Endothelial cell of umbilical vein (primary cell): Measurements from ENCODE around the gene NTRK2. TPM values are rescaled to one million over a fixed set of nuclear protein-coding genes. Genes with fewer than 3 reads are reported as not detected.

ENCODE experiments used
- BruUV-seq: library from RNA; stranded (reverse); fragments of 400-500 nt; replicated peaks from 2 replicates; lab custom pipeline; 2021; lab: Mats Ljungman, UMichigan
- CTCF ChIA-PET: fragments of 300-600, 350-600 bp; sonication (Branson Sonifier 250); formaldehyde crosslinking; loops from one replicate; lab custom pipeline; 2021; ENCODE audit warnings: antibody characterized with exemption, inconsistent platforms; lab: Charles Lee
- POLR2A ChIA-PET: fragments of 300-600, 350-600 bp; sonication (Branson Sonifier 250); formaldehyde crosslinking; loops from one replicate; lab custom pipeline; 2021; ENCODE audit warnings: antibody characterized with exemption, inconsistent platforms; lab: Charles Lee
- DNase-seq: peaks from one replicate; pipeline ENCODE4 v3.0.0-alpha.2; 2011; ENCODE audit warnings: low read depth, low spot score
- FAIRE-seq: peaks from 2 replicates; lab custom pipeline; 2011; peaks lifted over from hg19 to GRCh38; lab: Jason Lieb, UNC
- H2AFZ ChIP-seq: 2 replicates; pipeline ENCODE4 v1.6.0; 2012; ENCODE audit warnings: low read depth, low read length, control low read depth, inconsistent platforms
- H3K27ac ChIP-seq: 2 replicates; pipeline ENCODE4 v1.5.1; 2011; ENCODE audit warnings: low read depth, mild to moderate bottlenecking, control low read depth, low read length, moderate library complexity; ENCODE audit not compliant: insufficient read depth
- H3K27me3 ChIP-seq, 2 experiments: 2 replicates each; pipeline versions ENCODE4 v1.6.0 to v1.6.1; 2011; ENCODE audit warnings: low read length in 2 of 2, mixed read lengths in 1 of 2; ENCODE audit not compliant: control insufficient read depth in 2 of 2, insufficient read depth in 2 of 2
- H3K36me3 ChIP-seq, 2 experiments: 2 replicates in 1 of 2; 3 replicates in 1 of 2; pipeline ENCODE4 v1.5.1; 2011; ENCODE audit warnings: low read length in 2 of 2, mild to moderate bottlenecking in 1 of 2, moderate library complexity in 1 of 2; ENCODE audit not compliant: control insufficient read depth in 2 of 2, insufficient read depth in 2 of 2; ENCODE audit errors: extremely low read depth in 1 of 2
- H3K4me1 ChIP-seq: 3 replicates; pipeline ENCODE4 v1.5.1; 2011; ENCODE audit warnings: mild to moderate bottlenecking, low read length; ENCODE audit not compliant: control insufficient read depth, insufficient read depth; ENCODE audit errors: extremely low read depth
- H3K4me2 ChIP-seq: 2 replicates; pipeline ENCODE4 v1.6.1; 2011; ENCODE audit warnings: low read length, control low read depth, mixed read lengths; ENCODE audit not compliant: insufficient read depth
- H3K4me3 ChIP-seq, 3 experiments: fragments of 200-600 bp in 1 of 3; sonication (generic), shearing (Covaris generic) in 1 of 3; replicated peaks in 1 of 3; 2 replicates each; pipeline ENCODE4 v1.5.1; 2011 to 2016; ENCODE audit warnings: control low read depth in 3 of 3, low read length in 3 of 3, mild to moderate bottlenecking in 2 of 3, inconsistent platforms in 1 of 3, low read depth in 1 of 3, moderate library complexity in 1 of 3; ENCODE audit not compliant: insufficient read depth in 1 of 3
- H3K79me2 ChIP-seq: 2 replicates; pipeline ENCODE4 v1.6.0; 2012; ENCODE audit warnings: low read length, inconsistent platforms; ENCODE audit not compliant: control insufficient read depth, insufficient read depth
- H3K9ac ChIP-seq: replicated peaks from 2 replicates; pipeline ENCODE3; 2011; ENCODE audit warnings: low read length, control low read depth; ENCODE audit not compliant: insufficient read depth; ENCODE audit errors: extremely low read depth
- H3K9me1 ChIP-seq: replicated peaks from 3 replicates; pipeline ENCODE4 v1.6.0; 2011; ENCODE audit warnings: mild to moderate bottlenecking, low read length; ENCODE audit not compliant: control insufficient read depth, insufficient read depth; ENCODE audit errors: extremely low read depth
- H3K9me3 ChIP-seq: replicated peaks from 2 replicates; pipeline ENCODE4 v1.5.1; 2012; ENCODE audit warnings: low read length, inconsistent platforms; ENCODE audit not compliant: control insufficient read depth, insufficient read depth
- H4K20me1 ChIP-seq: replicated peaks from 2 replicates; pipeline ENCODE3; 2011; ENCODE audit warnings: mild to moderate bottlenecking, low read length; ENCODE audit not compliant: control insufficient read depth, insufficient read depth; ENCODE audit errors: extremely low read depth
- FOS ChIP-seq: IDR thresholded peaks from 2 replicates; pipeline ENCODE4 v1.6.1; 2011; ENCODE audit warnings: mild to moderate bottlenecking, low read length, moderate library complexity, borderline replicate concordance; ENCODE audit not compliant: insufficient read depth
- GATA2 ChIP-seq: IDR thresholded peaks from 2 replicates; pipeline ENCODE4 v1.7.0; 2011; ENCODE audit warnings: low read depth, mild to moderate bottlenecking, moderate library complexity, mixed read lengths, low read length; ENCODE audit not compliant: insufficient read length, insufficient read depth
- JUN ChIP-seq: IDR thresholded peaks from 2 replicates; pipeline ENCODE4 v1.6.1; 2011; ENCODE audit warnings: borderline replicate concordance, low read depth; ENCODE audit not compliant: insufficient read length, insufficient read depth
- MYC ChIP-seq: IDR thresholded peaks from one replicate; pipeline ENCODE4 v1.6.1; 2011; ENCODE audit warnings: mild to moderate bottlenecking, low read depth, low read length
- POLR2A ChIP-seq: IDR thresholded peaks from 2 replicates; pipeline ENCODE4 v1.6.1; 2012; ENCODE audit warnings: low read depth, mild to moderate bottlenecking, control low read depth, low read length
- POLR2AphosphoS5 ChIP-seq: IDR thresholded peaks from 2 replicates; pipeline ENCODE4 v1.6.1; 2012; ENCODE audit warnings: low read depth, mild to moderate bottlenecking, control low read depth, low read length, moderate library complexity; ENCODE audit not compliant: insufficient read depth
- dilution Hi-C: fragments of 300-500 bp; cut with MboI; formaldehyde crosslinking; loops from one replicate; pipeline ENCODE4 v1.15.0; 2019; ENCODE audit warnings: low sequenced_read_pairs; ENCODE audit not compliant: extremely low pct_ligation_motif_present
- intact Hi-C: fragments of 100-400 bp; cut with micrococcal nuclease; formaldehyde crosslinking; loops from one replicate; pipeline ENCODE4 v1.10.0; 2022
- polyA plus RNA-seq, 4 experiments: library from polyadenylated mRNA; depleted of rRNA in 3 of 4; stranded (reverse) in 3 of 4; unstranded in 1 of 4; fragments of >200 nt; gene quantifications; 2 replicates each; pipeline versions ENCODE4 v1.2.1 to v1.2.3, GENCODE V29; 2011 to 2012; ENCODE audit warnings: missing spikeins in 1 of 4
- total RNA-seq: library from RNA; stranded (reverse); gene quantifications from 2 replicates; pipeline ENCODE4 v1.2.3, GENCODE V29; 2021
- TF ChIP-seq, protein P1 (sequence below), 2 donors: IDR thresholded peaks; 1 replicate in 1 of 2; 2 replicates in 1 of 2; pipeline ENCODE4 v1.5.1; 2011; ENCODE audit warnings: low read length in 2 of 2, mild to moderate bottlenecking in 2 of 2, moderate library complexity in 2 of 2, control low read depth in 1 of 2, inconsistent platforms in 1 of 2, low read depth in 1 of 2; ENCODE audit not compliant: insufficient read depth in 1 of 2; ENCODE audit errors: extremely low read depth in 1 of 2

Gene NTRK2
- total and polyA plus RNA-seq, 2 donors (not counting 3 experiments of a cell fraction or from before 2014, with no cell fraction given): 0.01 to 0.13 TPM

DNA sequence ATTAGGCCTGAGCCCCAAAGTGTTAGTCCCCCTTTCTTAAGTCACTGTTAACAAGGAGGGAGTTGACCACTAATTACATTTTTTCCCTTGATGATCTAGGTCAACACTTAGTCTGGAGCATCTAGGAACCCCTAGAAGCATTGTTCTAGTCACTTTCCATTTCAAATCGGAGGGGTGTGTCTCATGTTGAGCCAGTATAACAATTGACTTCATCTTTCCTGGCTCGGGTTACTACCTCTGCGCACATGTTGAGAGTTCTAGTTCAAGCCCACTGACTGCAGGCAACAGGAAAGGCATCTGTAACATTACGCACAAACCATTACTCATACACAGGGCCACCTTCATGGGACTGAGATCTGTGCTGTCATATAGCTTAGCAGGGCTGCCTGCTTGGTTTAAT lies 164.9 kb downstream of the NTRK2 start:
- Histone ChIP-seq H3K4me1 (no peaks in the 10 kb centered on the region), H3K9me1 (no peaks in the 10 kb centered on the region), H3K27ac (no peak overlapping the region), H3K9ac (no peak overlapping the region), H2AFZ (no peak overlapping the region), H3K4me3 (no peak overlapping the region), H3K36me3 (no peaks in the 10 kb centered on the region), H3K9me3 (no peaks in the 10 kb centered on the region), H3K27me3 (no peaks in the 10 kb centered on the region), H4K20me1 (no peaks in the 10 kb centered on the region), H3K4me2 (no peak overlapping the region), H3K79me2 (no peaks in the 10 kb centered on the region)
- ChIA-PET CTCF (interaction anchor here (1.4 to 1.8 kb wide), 2 partner anchors 10 to 38 kb away, joined by 3 to 4 read pairs; no protein-coding TSS in a partner anchor), POLR2A (no interaction called here)
- TF ChIP-seq POLR2AphosphoS5: no peak
- TF ChIP-seq GATA2: no peak
- intact Hi-C loops (no loop called here), dilution Hi-C loops (no loop called here)
- FAIRE-seq (no peak), DNase-seq (no peak)
- no TSS peak for BruUV-seq

DNA sequence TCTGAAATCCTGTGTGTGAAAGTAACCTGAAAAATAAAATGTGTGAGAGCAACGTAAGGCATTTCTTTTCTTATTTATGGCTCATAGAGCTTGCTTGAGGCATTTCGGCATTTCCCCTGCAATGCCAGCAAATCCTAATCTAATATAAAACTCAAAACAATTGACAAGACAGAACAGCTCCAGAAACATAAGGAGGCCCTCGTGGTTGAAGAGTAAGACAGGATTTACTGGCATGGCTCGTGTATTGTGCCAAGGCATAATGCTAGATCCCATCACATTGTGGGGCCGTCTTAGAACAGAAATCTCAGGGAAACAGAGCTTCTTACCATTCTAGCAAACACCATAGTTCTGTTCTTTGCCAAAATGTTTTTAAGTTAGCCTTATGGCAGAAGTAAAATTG lies 166.2 kb downstream of the NTRK2 start:
- no TSS peak for BruUV-seq
- Histone ChIP-seq H2AFZ (no peak overlapping the region), H3K4me2 (no peak overlapping the region), H3K79me2 (no peaks in the 10 kb centered on the region), H3K27me3 (no peaks in the 10 kb centered on the region), H3K9ac (no peak overlapping the region), H4K20me1 (no peaks in the 10 kb centered on the region), H3K27ac (no peak overlapping the region), H3K4me3 (no peak overlapping the region), H3K36me3 (no peaks in the 10 kb centered on the region), H3K9me1 (no peaks in the 10 kb centered on the region), H3K9me3 (no peaks in the 10 kb centered on the region), H3K4me1 (no peaks in the 10 kb centered on the region)
- POLR2A ChIA-PET: interaction anchor here (1.0 kb wide), 1 partner anchor 16 kb away, joined by 3 read pairs; no protein-coding TSS in a partner anchor
- intact Hi-C loops: no loop called here
- no peak for DNase-seq
- dilution Hi-C loops: no loop called here
- CTCF ChIA-PET: interaction anchor here (1.8 kb wide), 1 partner anchor 39 kb away, joined by 4 read pairs; no protein-coding TSS in a partner anchor
- no peak for FAIRE-seq
- TF ChIP-seq FOS: no peak
- TF ChIP-seq, protein P1, sequence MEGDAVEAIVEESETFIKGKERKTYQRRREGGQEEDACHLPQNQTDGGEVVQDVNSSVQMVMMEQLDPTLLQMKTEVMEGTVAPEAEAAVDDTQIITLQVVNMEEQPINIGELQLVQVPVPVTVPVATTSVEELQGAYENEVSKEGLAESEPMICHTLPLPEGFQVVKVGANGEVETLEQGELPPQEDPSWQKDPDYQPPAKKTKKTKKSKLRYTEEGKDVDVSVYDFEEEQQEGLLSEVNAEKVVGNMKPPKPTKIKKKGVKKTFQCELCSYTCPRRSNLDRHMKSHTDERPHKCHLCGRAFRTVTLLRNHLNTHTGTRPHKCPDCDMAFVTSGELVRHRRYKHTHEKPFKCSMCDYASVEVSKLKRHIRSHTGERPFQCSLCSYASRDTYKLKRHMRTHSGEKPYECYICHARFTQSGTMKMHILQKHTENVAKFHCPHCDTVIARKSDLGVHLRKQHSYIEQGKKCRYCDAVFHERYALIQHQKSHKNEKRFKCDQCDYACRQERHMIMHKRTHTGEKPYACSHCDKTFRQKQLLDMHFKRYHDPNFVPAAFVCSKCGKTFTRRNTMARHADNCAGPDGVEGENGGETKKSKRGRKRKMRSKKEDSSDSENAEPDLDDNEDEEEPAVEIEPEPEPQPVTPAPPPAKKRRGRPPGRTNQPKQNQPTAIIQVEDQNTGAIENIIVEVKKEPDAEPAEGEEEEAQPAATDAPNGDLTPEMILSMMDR (IDR thresholded peaks at IDR 0.05; ENCODE audit: extremely low read depth in 1 of 2, insufficient read depth in 1 of 2, low read depth in 1 of 2, low read length in 2 of 2): no peak
- no peak for TF ChIP-seq JUN
- TF ChIP-seq MYC: no peak
- no peak for TF ChIP-seq POLR2A
